Keratinocyte (primary cell): ENCODE results near the gene ARMH3.
"Not testable (repeated sequence)": the region's sequence is repeated elsewhere in the genome, so short reads cannot be mapped to it uniquely, and the experiment has no call there.

Source experiments
- CTCF ChIP-seq, 3 experiments: IDR thresholded peaks in 1 of 3; conservative IDR thresholded peaks in 1 of 3; optimal IDR thresholded peaks in 1 of 3; 2 replicates in 2 of 3; 3 replicates in 1 of 3; pipeline versions ENCODE3 to v1.5.1; 2011; ENCODE audit warnings: low read length in 3 of 3, mild to moderate bottlenecking in 3 of 3, moderate library complexity in 2 of 3, control low read depth in 1 of 3, inconsistent platforms in 1 of 3; ENCODE audit not compliant: insufficient read depth in 2 of 3; ENCODE audit errors: extremely low read depth in 1 of 3
- EZH2 ChIP-seq: IDR thresholded peaks from one replicate; pipeline ENCODE4 v1.6.1; 2012; ENCODE audit warnings: inconsistent platforms, mild to moderate bottlenecking, low read length, moderate library complexity

GRCh38 chr10:101980677-101981076 is 75.3 kb downstream of the ARMH3 start:
- not testable (repeated sequence) for TF ChIP-seq CTCF (optimal IDR thresholded peaks at IDR 0.05 in 1 of 3, IDR thresholded peaks at IDR 0.05 in 1 of 3, conservative IDR thresholded peaks at IDR 0.05 in 1 of 3; ENCODE audit: extremely low read depth in 1 of 3, insufficient read depth in 2 of 3, low read length in 3 of 3); EZH2
